Stimulated activated CD8-positive, alpha-beta memory T cell treated with anti-CD3 and anti-CD28 coated beads, Interleukin-4, amount 100 ng/mL, for 1 hour (primary cell): ENCODE results near the gene LMNTD2.
"Not testable (repeated sequence)": the region's sequence is repeated elsewhere in the genome, so short reads cannot be mapped to it uniquely, and the experiment has no call there.

Experiments used
- DNase-seq, 2 donors: peaks; one replicate each; pipeline ENCODE4 v3.0.0-alpha.2; 2020; ENCODE audit warnings: low read depth in 2 of 2, low spot score in 1 of 2

Gene LMNTD2

DNA sequence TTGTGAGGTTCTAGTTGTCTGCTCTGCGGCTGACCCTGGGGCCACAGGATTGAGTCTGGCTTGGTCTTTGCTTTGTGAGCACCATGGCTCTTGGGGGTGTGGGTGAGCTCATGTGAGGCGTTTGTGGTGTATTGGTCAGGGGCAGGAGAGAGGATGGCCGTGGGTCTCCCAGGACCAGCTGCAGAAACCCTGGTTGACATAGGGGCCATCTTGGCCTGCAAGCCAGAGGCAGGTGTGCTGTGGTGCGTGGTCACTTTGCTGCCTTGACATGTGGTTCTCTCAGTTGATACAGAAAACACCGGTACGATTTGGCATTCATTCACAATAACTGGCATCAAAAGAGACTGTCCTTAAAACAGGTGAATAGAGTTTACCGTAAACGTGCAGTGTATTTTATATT lies 27.0 kb upstream of the LMNTD2 start:
- no peak for DNase-seq

DNA sequence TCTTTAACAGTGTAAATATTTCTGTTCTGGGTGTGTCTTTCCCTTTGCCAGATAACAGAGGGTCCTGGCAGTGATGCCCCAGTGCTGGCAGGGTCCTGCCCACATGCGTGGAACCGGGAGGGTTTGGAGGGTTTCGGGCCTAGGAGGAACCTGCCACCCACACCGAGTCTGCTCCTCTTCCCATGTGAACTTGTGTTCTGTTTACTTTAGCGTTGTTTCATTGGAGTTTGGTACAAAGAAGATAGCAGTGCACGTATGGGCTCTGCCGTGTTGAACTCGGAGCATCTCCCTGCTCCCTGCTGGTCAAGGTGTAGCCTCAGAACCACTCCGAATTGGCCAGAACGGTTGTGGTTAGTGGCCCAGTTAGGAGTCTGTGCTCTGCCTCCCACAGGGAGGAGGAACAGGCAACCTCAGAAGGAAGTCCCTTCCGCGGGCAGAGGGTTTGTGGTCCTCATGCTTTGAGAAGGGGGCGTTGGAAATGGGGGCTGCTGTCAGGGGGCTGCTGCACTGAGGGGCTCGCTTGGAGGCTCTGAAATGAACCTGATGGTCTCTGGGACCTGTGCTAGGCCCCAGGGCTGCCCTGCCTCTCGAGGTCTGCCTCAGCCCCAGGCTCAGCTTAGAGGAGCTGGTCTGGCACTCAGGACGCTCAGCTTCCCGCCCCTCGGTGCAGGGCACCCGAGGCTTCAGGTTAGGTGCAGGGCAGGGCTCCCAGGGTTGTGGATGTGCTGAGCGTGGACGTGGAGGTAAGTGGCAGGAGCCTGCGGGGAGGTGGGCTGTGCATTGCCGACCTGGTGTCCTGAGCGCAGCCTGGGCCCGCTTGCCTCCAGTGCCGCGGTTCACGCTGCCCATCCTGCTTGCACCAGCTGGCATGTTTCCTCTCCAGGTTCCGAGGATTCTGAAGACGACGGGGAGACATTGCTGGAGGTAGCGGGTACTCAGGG lies 26.1 kb upstream of the LMNTD2 start:
- no peak for DNase-seq

DNA sequence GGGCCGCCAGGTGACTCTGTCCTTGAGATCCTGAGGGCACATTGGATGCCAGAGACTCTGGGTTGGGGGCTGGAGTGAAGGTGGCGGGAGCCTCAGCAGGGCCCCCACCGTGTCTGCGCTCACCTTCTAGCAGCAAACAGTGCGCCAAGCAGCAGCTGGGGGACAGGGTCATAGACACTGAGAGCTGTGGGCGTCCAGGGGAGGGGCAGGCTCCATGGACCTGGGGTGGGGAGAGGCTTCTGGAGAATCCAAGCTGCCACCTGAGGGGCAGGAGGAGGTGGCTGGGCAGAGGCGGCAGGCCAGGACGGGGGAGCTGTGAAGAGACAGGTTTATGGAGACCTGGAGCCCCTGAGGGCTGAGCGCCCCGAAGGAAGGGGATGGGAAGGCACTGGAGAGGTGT lies 23.7 kb upstream of the LMNTD2 start:
- no peak for DNase-seq

DNA sequence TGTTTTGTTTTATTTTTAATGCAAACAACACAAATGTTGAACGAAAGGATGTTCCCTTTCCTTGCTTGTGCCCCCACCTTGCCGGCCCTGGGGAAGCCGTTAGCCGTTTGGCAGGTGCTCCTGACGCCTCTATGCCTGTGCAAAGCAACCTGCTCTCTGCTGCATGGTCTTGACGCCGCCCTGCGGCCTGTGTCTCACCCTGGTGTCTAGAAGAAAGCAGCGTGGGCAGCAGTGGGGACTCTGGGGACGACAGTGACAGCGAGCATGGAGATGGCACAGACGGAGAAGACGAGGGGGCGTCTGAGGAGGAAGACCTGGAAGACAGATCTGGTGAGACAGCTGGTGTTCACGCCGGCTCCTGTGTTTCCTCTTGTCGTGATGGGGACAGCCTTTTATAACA lies 21.2 kb upstream of the LMNTD2 start:
- DNase-seq = no peak

DNA sequence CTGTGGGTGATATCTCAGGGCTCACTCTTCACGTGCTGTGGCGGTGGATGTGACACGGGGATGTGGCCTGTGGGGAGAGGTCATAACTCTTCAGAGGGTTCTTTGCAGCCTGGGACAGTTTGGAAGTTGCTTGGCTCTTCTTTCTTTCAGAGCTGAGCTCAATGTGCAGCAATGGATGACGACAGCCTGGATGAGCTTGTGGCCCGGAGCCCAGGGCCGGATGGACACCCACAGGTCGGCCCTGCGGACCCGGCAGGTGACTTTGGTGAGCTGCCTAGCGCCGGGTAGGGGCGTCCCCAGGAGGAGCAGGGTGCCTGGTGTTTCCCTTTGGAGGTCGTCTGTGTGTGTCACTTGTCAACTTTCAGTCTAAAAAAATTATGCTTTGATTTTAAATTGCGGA lies 20.8 kb upstream of the LMNTD2 start:
- no peak for DNase-seq

DNA sequence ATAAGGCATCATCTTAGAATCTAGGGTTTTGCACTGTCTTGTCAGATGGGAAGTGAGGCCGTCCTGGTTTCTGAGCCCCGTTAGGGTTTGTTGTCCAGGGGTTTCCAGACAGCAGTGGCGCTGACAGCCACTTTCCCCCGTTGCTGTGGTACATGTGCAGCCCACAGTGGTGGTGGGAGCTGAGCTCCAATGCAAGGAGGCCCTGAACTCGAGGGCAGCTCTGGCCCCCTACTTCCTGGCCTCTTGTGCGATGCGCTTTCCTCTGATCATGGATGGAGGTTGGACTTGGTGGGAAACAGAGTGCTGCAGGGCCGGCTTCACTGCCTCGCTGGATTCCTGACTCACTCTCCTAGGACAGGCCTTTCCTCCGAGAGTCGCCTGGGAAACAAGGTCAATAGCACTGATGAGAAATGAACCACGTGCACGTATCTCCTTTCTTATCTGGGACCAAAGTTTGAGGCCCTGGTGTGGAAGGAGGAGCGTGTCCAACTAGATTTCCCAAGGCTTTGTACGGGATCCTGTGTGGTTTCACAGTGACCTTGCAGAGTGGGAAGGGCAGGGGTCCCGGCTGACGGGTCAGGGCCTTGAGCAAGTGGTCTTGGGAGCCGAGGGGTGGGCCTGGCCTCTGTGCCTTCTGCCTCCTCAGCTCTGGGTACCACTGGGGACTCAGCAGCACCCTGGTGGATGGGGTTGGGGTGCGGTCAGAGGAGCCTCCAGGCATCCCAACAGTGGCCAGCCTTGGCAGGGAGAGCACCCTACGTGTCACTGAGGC lies 19.5 kb upstream of the LMNTD2 start:
- DNase-seq = no peak

DNA sequence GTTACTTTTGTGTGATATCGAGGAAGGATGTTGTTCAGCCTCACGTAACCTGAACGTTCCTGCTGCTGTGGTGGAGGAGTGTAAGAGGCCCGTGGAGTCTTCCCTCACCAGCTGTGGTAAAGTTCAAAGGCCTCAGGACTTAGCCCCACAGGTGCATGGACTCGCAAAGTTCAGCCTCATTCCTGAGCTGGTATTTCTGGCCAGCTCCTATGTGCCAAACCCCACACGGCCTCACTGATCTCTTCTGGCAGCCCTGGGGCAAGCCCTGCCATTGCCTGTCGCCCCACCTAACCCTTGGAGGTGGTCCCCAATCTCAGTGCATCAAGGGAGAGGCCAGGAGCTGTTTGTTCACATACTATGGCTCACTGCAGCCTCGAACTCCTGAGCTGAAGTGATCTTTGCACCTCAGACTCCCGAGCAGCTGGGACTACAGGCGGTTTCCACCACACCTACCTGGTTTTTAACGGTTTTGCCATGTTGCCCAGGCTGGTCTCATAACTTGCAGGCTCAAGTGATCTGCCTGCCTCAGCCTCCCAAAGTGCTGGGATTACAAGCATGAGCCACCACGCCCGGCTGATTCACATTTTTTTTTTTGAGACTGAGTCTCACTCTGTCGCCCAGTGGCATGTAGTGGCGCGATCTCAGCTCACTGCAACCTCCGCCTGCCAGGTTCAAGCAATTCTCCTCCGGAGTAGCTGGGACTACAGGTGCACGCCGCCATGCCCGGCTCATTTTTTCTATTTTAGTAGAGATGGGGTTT lies 17.9 kb upstream of the LMNTD2 start:
- DNase-seq = no peak

DNA sequence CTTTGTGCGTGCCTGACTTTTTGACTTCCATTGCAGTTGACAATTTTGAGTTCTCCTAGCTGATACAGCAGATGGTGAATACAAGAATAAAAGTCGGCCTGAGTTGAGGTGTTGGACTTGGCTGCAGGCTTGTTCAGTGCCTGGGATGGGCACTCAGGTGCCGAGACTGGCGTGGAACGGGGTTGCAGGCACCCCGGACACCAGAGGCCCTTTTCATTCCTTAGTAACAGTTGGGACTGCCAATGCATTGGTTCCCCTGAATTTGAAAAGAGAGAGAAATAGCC lies 17.0 kb upstream of the LMNTD2 start:
- no peak for DNase-seq

DNA sequence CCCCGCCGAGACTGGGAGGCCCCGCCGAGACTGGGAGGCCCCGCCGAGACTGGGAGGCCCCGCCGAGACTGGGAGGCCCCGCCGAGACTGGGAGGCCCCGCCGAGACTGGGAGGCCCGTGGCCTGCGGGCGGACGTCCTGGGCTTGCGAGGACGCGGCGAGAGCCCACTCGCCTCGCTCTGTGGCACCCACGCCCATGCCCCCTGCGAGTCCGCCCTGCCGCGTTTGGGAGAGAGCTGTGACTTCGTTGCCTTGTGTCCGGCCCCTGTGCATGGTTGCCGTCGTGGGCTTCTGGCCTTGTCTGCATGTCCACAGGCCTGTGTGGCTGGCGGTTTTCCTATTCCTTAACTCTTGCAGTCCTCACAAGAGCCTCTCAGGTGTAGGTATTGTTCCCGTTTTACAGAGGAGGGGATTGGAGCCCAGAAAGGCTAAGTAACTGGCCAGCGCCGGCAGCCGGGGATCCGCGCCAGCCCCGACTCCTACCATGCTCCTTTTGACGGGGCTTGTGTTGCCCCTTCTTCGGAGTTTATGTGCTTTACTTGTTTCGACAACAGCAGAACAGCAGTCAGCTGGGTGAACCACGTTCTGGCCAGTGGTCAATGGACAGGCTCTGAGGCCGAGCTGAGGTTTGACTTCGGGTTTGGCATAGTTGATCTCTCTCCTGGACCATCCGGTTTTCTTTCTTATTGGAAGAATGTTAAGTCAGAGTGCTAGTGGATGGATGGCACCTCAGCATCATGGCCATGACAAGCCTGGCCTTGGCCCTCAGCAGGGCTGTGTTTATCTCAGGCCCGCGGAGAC lies 16.5 kb upstream of the LMNTD2 start:
- no peak for DNase-seq

DNA sequence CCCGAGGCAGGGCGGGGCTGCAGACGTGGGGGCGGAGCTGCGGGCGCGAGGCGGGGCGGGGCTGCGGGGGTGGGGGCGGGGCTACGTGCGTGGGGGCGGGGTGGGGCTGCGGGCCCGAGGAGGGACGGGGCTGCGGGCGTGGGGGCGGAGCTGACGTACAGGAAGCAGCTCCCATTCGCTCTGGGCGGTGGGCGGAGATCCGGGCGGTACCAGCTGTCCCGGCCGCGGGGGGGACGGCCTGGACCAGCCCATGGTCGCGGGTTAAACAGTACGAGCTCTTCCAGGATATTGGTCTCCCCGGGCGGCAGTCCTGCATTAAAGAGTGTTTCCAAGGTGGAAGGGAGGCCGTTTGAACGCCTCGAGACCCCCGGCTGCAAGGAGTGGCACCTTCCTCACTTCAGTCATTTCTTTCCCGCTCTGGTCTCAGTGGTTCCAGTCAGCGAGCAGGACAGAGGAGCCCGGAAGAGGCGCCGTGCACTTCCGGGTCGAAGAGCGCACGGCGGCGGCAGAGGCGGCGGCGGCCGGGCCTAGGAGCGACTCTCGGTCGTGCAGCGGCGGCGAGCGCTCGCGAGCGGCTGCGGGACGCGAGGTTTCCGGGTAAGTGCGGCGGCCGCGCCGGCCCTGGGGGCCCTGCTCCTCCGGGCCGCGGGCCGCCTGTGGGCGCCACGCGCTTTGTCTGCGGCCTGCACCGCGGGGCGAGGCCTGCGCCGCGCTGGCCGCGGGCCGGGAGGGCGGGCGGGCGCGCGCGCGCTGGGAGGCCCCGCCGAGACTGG lies 15.6 kb upstream of the LMNTD2 start, which contains the start of gene PHRF1:
Gene PHRF1 (plus strand): TSS at position 475 of the 773 bp plus-strand sequence. CDS start 5,043 bp downstream, outside the sequence.
- DNase-seq = peak; percentile 88 to 94

DNA sequence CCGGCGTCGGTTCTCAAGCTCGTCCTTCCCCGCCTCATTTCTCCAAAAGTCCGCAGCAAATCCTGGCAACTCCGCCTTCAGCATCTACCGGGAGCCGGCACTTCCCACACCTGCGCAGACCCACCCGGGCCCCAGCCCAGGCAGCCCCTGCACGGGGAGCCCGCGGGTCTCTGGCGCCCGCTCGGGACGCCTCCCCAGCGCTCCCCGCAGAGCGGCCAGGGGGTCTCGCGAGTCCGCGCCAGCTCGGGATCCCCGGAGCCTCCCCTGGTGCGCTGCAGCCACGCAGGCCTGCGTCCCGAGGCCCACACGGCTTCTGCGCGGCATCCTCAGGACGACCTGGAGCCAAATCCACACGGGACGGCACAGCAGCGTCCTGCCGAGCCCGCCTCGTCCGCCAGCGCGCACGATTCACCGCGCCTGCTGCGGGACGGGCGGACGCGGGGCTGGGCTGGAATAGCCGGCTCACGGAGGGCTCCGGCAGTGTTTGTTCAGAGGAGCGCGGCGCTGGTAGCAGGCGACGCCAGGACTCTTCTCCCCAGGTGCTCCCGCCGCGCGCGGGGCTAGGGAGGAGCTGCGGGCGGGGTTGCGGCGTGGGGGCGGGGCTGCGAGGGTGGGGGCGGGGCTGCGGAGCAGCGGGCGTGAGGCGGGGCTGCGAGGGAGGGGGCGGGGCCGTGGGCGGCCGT lies 14.9 kb upstream of the LMNTD2 start:
- no peak for DNase-seq

DNA sequence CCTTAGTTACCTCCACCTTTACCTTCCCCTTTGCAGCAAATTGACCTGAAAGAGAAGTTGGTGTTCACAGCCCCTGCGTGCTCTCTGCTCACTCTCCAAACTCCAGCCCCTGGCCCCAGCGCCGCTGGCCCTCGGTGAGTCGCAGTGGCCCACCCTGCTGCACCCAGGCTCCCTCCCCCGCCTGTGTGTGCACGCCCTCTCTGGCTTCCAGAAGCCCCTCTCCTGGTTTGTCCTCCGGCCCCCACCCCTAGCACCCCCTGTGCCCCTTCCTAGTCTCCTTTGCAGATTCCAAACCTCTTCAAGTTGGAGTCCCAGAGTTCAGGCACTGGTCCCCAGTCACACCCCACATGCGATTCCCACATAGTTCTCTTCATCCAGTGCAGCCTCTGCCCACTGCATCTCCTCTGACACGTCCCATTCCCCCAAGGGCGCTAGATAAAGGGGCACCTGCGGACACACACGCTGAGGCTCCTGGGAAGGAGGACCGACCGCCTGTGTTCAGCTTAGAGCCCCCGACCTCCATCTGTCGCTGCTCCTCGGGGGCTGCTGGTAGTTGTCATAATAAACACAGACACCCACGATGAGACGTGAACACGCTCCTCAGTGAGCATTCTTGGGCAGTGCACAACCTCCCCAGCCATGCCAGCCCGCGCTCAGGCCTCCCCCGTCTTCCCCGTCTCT lies 14.2 kb upstream of the LMNTD2 start:
- DNase-seq = no peak

DNA sequence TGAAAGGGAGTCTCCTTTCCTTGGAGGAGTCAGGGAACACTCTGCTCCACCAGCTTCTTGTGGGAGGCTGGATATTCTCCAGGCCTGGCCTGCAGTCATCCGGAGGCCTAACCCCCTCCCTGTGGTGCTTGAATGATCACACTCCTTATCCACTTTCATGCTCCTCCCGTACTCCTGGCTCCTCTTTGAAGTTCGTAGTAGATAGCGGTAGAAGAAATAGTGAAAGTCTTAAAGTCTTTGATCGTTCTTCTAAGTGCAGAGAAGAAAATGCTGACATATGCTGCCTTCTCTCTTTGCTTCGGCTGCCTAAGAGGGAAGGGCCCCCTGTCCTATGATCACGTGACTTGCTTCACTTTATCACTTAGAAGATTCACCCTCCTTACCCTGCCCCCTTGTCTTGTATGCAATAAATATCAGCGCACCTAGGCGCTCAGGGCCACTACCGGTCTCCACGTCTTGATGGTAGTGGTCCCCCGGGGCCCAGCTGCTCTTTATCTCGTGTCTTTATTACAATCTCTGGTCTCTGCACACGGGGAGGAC lies 13.6 kb upstream of the LMNTD2 start:
- DNase-seq = not testable (repeated sequence)

DNA sequence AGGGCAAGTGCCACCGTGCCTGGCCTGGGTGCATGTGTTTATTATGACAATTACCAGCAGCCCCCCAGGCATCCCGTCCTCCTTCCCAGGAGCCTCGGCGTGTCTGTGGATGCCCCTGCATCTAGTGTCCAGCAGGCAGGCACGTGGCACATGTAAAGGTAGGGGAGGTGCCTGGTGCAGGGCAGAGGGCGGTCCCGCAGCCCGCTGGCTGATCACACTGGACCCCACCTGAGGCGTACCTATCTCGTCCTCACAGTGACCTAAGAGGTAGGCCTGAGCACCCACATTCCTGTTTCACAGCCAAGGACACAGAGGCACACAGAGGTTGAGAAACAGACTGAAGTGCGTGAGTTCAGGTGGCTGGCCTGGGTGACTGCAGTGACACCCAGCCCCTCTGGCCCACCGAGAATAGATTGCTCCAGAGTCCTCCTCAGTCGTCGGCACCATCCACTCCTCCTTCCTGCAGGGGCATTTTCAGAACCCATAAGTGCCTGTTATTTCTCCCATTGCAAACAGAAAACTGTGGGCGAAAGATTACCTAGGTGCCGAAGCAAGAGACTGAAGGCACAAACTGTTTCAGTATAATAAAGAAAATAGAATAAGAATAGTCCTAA lies 12.7 kb upstream of the LMNTD2 start:
- no peak for DNase-seq

DNA sequence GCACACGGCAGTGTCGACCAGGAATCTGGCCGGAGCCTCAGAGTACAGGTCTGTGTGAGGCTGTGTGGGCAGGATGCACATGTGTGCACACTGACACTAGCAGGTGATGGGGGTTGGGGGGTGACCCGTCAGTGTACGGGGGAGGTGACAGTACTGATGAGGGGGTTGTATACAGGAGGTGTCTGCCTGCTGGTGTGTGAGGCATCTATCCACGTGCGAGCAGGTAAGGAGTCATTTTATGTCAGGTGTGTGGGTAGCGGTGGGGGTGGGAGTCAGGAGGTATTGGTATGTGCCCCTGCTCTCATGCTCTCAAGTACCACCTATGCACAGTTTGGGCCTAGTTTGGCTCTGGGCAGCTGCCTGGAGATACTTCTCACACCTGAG lies 11.3 kb upstream of the LMNTD2 start:
- no peak for DNase-seq

DNA sequence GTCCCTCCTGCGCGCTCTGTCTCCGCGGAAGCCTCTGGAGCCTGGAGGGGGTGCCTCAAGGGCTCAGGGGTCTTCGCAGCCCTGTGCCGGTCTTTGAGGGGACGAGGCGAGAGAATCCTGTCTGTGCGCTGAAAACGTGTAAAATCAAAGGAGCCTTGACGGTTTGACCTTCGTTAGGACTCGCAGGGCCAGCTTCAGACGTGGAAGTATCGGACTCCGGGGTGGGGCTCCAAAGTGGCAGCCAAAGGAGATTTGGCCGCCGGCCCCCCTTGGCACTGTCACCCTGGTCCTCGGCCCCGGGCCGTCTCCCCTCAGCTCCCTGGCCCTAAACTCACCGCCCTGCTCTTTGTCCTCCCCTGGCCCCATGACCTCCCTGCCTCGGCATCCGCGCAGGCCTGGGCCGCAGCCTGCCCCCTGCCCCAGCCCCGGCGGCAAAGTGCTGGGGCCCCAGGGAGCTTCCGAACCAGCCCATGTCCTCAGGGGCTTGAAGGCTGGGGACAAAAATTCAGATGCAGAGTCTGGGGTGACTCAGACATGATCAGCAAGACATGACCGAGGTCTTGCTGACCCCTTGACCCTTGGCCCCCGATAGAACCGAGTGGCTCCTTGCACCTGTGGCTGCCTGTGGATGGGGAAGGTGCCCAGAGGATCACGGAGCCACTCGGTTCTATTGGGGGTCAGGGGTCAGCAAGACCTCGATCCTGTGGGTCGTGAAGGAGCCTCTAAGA lies 8.8 kb upstream of the LMNTD2 start:
- no peak for DNase-seq

DNA sequence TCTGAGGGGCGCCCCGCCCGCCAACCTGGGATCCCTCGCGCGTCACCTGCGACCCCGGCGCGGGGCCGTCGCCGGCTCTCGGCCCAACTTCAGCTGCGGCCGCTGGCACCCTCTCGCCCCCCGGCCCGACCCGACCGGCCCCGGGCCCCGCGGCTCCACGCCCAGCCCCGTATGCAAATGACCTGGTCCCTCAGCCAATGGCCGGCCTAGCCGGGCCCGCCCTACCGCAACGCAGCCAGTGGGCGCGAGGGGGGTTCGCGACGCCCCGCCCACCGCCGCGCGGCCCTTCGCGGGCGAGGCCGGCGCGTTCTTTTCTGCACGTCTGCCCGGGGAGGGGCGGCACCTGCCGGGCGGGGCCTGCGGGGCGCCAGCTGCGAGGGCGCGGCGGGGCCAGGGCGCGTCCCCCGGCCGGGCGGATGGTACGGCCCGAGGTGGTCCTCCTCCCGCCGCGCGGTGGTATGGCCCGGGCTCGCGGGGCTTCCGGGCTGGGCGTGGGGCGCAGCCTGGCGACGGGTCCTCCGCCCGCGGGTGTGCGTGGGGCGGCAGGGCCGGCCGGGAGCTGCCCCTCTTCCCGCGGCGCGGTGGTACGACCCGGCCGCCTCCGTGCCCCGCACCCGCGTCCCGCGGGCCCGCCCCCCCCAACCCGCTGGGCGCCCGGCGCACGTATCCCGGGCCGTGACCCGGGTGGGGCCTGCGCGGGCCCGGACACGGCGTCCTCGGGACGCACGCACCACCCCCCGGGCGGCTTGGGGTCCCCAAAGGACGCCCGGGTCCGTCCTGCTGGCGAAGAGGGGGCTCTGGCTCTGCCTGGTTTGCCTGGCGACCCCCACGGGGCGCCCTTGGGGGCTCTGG lies 8.0 kb upstream of the LMNTD2 start:
- DNase-seq = peak; percentile 71 to 83
